IMR-90 (cell line): ENCODE results near the gene BCL2L1. TPM values are rescaled to one million over a fixed set of nuclear protein-coding genes. Genes with fewer than 3 reads are reported as not detected.
A peak's percentile ranks its signal among the peaks of the same experiment; 100 is the strongest.

Experiments
- ATAC-seq: fragments of 200-7000 bp; cut with Tn5 transposase; 2 replicates; pipeline ENCODE4 v1.9.1; 2020; ENCODE audit warnings: low read depth, mild to moderate bottlenecking, moderate library complexity
- BruUV-seq: library from RNA; stranded (reverse); fragments of 400-500 nt; replicated peaks from 2 replicates; lab custom pipeline; 2021; lab: Mats Ljungman, UMichigan
- CTCF ChIA-PET: fragments of 300-600 bp; formaldehyde crosslinking; extraction: SDS; loops from one replicate; lab custom pipeline; 2021; ENCODE audit warnings: antibody characterized with exemption; lab: Yijun Ruan, JAX
- POLR2A ChIA-PET: fragments of 300-600 bp; sonication (Branson Sonifier 250); formaldehyde crosslinking; loops from one replicate; lab custom pipeline; 2022; ENCODE audit warnings: antibody characterized with exemption; ENCODE audit not compliant: unreplicated experiment; lab: Charles Lee
- DNase-seq: peaks from one replicate; pipeline ENCODE4 v3.0.0; 2013
- H2AFZ ChIP-seq: replicated peaks from 2 replicates; pipeline ENCODE3; 2013; ENCODE audit warnings: low read length, mild to moderate bottlenecking; ENCODE audit not compliant: poor library complexity
- H2AK5ac ChIP-seq: 2 replicates; pipeline ENCODE4 v1.6.1; 2013; ENCODE audit warnings: low read depth, low read length, inconsistent platforms
- H2AK9ac ChIP-seq: replicated peaks from 2 replicates; pipeline ENCODE3; 2013; ENCODE audit warnings: mild to moderate bottlenecking, low read depth, low read length, moderate library complexity; ENCODE audit not compliant: poor library complexity
- H2BK120ac ChIP-seq: 2 replicates; pipeline ENCODE4 v1.6.1; 2013; ENCODE audit warnings: low read depth, low read length, inconsistent platforms
- H2BK15ac ChIP-seq: 3 replicates; pipeline ENCODE4 v1.6.1; 2013; ENCODE audit warnings: low read depth, low read length, inconsistent platforms
- H2BK20ac ChIP-seq: 2 replicates; pipeline ENCODE4 v1.6.1; 2013; ENCODE audit warnings: low read depth, mild to moderate bottlenecking, inconsistent platforms, low read length, moderate library complexity
- H2BK5ac ChIP-seq: 2 replicates; pipeline ENCODE4 v1.6.1; 2013; ENCODE audit warnings: mild to moderate bottlenecking, low read depth, low read length, inconsistent platforms; ENCODE audit not compliant: poor library complexity, severe bottlenecking
- H3K14ac ChIP-seq: replicated peaks from 2 replicates; pipeline ENCODE4 v1.6.1; 2013; ENCODE audit warnings: low read depth, low read length, inconsistent platforms
- H3K18ac ChIP-seq: 2 replicates; pipeline ENCODE4 v1.6.1; 2013; ENCODE audit warnings: low read depth, low read length, control low read depth
- H3K23ac ChIP-seq: 2 replicates; pipeline ENCODE4 v1.6.1; 2013; ENCODE audit warnings: low read depth, low read length, inconsistent platforms
- H3K27ac ChIP-seq: 2 replicates; pipeline ENCODE4 v1.5.1; 2013; ENCODE audit warnings: mild to moderate bottlenecking, control low read depth, low read length; ENCODE audit not compliant: insufficient read depth
- H3K27me3 ChIP-seq: 2 replicates; pipeline ENCODE4 v1.6.1; 2013; ENCODE audit warnings: low read length; ENCODE audit not compliant: control insufficient read depth, insufficient read depth
- H3K36me3 ChIP-seq: 2 replicates; pipeline ENCODE4 v1.6.1; 2013; ENCODE audit warnings: low read length, mixed read lengths; ENCODE audit not compliant: control insufficient read depth, insufficient read depth
- H3K4ac ChIP-seq: 2 replicates; pipeline ENCODE4 v1.6.1; 2013; ENCODE audit warnings: low read depth, low read length, inconsistent platforms
- H3K4me1 ChIP-seq: 2 replicates; pipeline ENCODE4 v1.6.1; 2013; ENCODE audit warnings: low read length, mixed read lengths; ENCODE audit not compliant: control insufficient read depth, insufficient read depth
- H3K4me2 ChIP-seq: 2 replicates; pipeline ENCODE4 v1.6.1; 2013; ENCODE audit warnings: low read depth, mild to moderate bottlenecking, control low read depth, low read length, moderate library complexity
- H3K4me3 ChIP-seq: 2 replicates; pipeline ENCODE4 v1.5.1; 2013; ENCODE audit warnings: low read depth, mild to moderate bottlenecking, control low read depth, low read length, moderate library complexity; ENCODE audit not compliant: insufficient read depth
- H3K56ac ChIP-seq: 2 replicates; pipeline ENCODE4 v1.6.1; 2013; ENCODE audit warnings: low read length, inconsistent platforms; ENCODE audit not compliant: insufficient read depth; ENCODE audit errors: extremely low read depth
- H3K79me1 ChIP-seq, 2 experiments: 2 replicates each; pipeline ENCODE4 v1.6.1; 2013; ENCODE audit warnings: low read length in 2 of 2, inconsistent platforms in 1 of 2, low read depth in 1 of 2
- H3K9ac ChIP-seq: 2 replicates; pipeline ENCODE4 v1.6.1; 2013; ENCODE audit warnings: low read depth, low read length, control low read depth
- H3K9me1 ChIP-seq: 2 replicates; pipeline ENCODE4 v1.6.1; 2013; ENCODE audit warnings: low read length, inconsistent platforms; ENCODE audit not compliant: insufficient read depth
- H3K9me3 ChIP-seq: 2 replicates; pipeline ENCODE4 v1.6.1; 2013; ENCODE audit warnings: low read length; ENCODE audit not compliant: control insufficient read depth, insufficient read depth
- H4K20me1 ChIP-seq: 2 replicates; pipeline ENCODE4 v1.6.1; 2013; ENCODE audit warnings: low read length, inconsistent platforms; ENCODE audit not compliant: insufficient read depth
- H4K5ac ChIP-seq: 2 replicates; pipeline ENCODE4 v1.6.1; 2013; ENCODE audit warnings: mild to moderate bottlenecking, low read depth, low read length, control low read depth
- H4K8ac ChIP-seq, 2 experiments: 2 replicates each; pipeline ENCODE4 v1.6.1; 2013; ENCODE audit warnings: low read depth in 2 of 2, low read length in 2 of 2, control low read depth in 1 of 2, inconsistent platforms in 1 of 2
- H4K91ac ChIP-seq: 2 replicates; pipeline ENCODE4 v1.6.1; 2013; ENCODE audit warnings: low read depth, low read length, inconsistent platforms; ENCODE audit not compliant: insufficient read depth
- BHLHE40 ChIP-seq: fragments of 150-350 bp; IDR thresholded peaks from 2 replicates; pipeline ENCODE4 v1.6.1; 2016; ENCODE audit warnings: mild to moderate bottlenecking, low read depth, low read length
- CEBPB ChIP-seq: IDR thresholded peaks from 2 replicates; pipeline ENCODE4 v1.6.1; 2012; ENCODE audit warnings: low read depth, low read length, improper control_type of control experiment
- CHD1 ChIP-seq: IDR thresholded peaks from 2 replicates; pipeline ENCODE4 v1.6.1; 2012; ENCODE audit warnings: low read depth, low read length, improper control_type of control experiment
- FOS ChIP-seq: fragments of 150-350 bp; IDR thresholded peaks from 2 replicates; pipeline ENCODE4 v1.6.1; 2016; ENCODE audit warnings: low read depth, low read length
- MAZ ChIP-seq: IDR thresholded peaks from 2 replicates; pipeline ENCODE4 v1.6.1; 2012; ENCODE audit warnings: low read depth, mild to moderate bottlenecking, low read length, improper control_type of control experiment, moderate library complexity, borderline replicate concordance
- MXI1 ChIP-seq: IDR thresholded peaks from 2 replicates; pipeline ENCODE4 v1.6.1; 2012; ENCODE audit warnings: low read depth, mild to moderate bottlenecking, low read length, moderate library complexity, borderline replicate concordance
- POLR2A ChIP-seq: IDR thresholded peaks from 2 replicates; pipeline ENCODE4 v1.6.1; 2012; ENCODE audit warnings: mild to moderate bottlenecking, low read depth, low read length
- RAD21 ChIP-seq: IDR thresholded peaks from 2 replicates; pipeline ENCODE4 v1.6.1; 2012; ENCODE audit warnings: low read length, improper control_type of control experiment
- RCOR1 ChIP-seq: IDR thresholded peaks from 2 replicates; pipeline ENCODE4 v1.6.1; 2012; ENCODE audit warnings: mild to moderate bottlenecking, low read length, improper control_type of control experiment; ENCODE audit not compliant: insufficient replicate concordance
- RFX5 ChIP-seq: IDR thresholded peaks from 2 replicates; pipeline ENCODE4 v1.8.0; 2012; ENCODE audit warnings: low read depth, mild to moderate bottlenecking, low read length, moderate library complexity
- WGBS, 2 experiments: methylation state at CpG; one replicate each; pipeline versions ENCODE4 v1.1.5 to v1.1.7; 2013; ENCODE audit warnings: missing lambda C conversion rate in 2 of 2; ENCODE audit not compliant: insufficient read length in 1 of 2; ENCODE audit errors: extremely low coverage in 2 of 2; 5-methylcytosine and 5-hydroxymethylcytosine counted together
- dilution Hi-C: fragments of 300-500 bp; cut with HindIII; formaldehyde crosslinking; loops from one replicate; pipeline ENCODE4 v1.14.3; 2018; ENCODE audit warnings: low sequenced_read_pairs; ENCODE audit not compliant: unreplicated experiment
- in situ Hi-C: fragments of 300-500 bp; cut with MboI; formaldehyde crosslinking; loops from 3 replicates; pipeline ENCODE4 v1.14.3; 2019; ENCODE audit warnings: low sequenced_read_pairs, inconsistent platforms, mixed read lengths
- intact Hi-C: fragments of 100-400 bp; cut with micrococcal nuclease; formaldehyde crosslinking; loops from 2 replicates; pipeline ENCODE4 v1.10.0; 2022
- polyA plus RNA-seq, 3 experiments: library from polyadenylated mRNA; depleted of rRNA; stranded (reverse); fragments of >200 nt; gene quantifications; 2 replicates each; pipeline ENCODE4 v1.2.3, GENCODE V29; 2012; ENCODE audit warnings: low replicate concordance in 1 of 3
- total RNA-seq: library from RNA; depleted of rRNA; stranded (reverse); fragments of >200 nt; gene quantifications from 2 replicates; pipeline ENCODE4 v1.2.3, GENCODE V29; 2012
- TF ChIP-seq, protein P1 (sequence below): fragments of 150-350 bp; IDR thresholded peaks from 2 replicates; pipeline ENCODE4 v1.6.1; 2016; ENCODE audit warnings: low read depth, mild to moderate bottlenecking, low read length, moderate library complexity, borderline replicate concordance
- TF ChIP-seq, protein P2 (sequence below): conservative IDR thresholded peaks from 2 replicates; pipeline ENCODE4 v1.5.1; 2012; ENCODE audit warnings: mild to moderate bottlenecking, low read depth, low read length, improper control_type of control experiment
- TF ChIP-seq, protein P3 (sequence below): fragments of 150-350 bp; IDR thresholded peaks from 2 replicates; pipeline ENCODE4 v1.6.1; 2017; ENCODE audit warnings: mild to moderate bottlenecking, antibody characterized with exemption, low read length, low read depth

BCL2L1 gene
- total and polyA plus RNA-seq, 2 of the 4 experiments (the other 2 are of a cell fraction) = 40.2 to 41.9 TPM

DNA sequence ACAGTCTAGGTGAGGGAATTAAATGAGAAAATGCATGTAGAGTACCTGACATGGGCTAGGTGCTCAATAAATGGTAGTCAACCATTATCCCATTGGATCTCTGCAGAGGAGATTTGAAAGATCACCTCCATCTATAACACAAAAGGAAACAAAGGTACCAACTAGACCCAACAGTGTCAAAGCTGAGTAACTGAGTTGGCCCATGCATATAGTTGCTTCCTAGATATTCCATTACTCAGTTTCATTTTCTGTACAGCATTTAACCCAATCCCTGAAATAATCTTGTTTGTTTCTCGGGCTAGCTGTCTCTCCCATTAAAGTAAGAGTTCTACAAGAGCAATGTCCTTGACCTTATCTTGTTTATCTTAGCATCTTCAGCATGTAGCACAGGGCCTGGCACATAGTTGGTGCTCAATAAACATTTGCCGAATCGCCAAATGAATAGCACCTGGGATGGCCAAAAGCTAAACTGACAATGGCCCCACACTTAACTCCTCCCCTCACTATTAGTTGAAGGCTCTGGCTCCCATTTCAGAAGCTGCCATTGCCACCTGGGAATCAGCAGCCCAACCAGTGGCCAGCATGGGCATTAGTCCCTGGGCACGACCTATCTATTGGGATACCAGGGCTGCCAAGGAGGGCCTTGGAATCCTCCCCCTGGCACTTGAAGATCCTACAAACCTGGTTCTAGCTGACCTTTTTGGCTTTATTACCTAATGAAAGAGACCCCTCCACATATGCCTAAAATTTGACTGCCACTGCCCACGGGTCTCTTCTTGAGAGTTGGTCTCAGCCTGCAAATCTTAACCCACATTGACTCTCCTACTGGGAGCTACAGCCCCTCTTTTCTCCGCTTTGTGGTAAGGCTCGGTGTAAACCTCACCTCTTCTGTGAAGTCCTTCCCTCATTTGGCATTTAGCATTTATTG, 22.6 kb downstream of the BCL2L1 start:
- no peaks in the 10 kb centered on the region for H4K20me1 ChIP-seq
- ChIA-PET POLR2A (interaction anchor here (0.5 to 0.9 kb wide), 2 partner anchors 12 to 23 kb away, joined by 3 to 22 read pairs; partner anchors contain the start of gene BCL2L1), CTCF (interaction anchor here (1.5 to 1.6 kb wide), 2 partner anchors 23 to 38 kb away, joined by 4 to 6 read pairs; no protein-coding TSS in a partner anchor)
- ATAC-seq = no peak
- H2BK5ac ChIP-seq = peak overlapping the region; percentile 98
- H2AK9ac ChIP-seq = peak overlapping the region; percentile 74
- no peak overlapping the region for H2AFZ ChIP-seq
- intact Hi-C loops = no loop called here
- H3K14ac ChIP-seq = peak overlapping the region; percentile 96
- H3K18ac ChIP-seq = peak overlapping the region; percentile 98
- 100% methylated on average over 3 of the region's 7 CpGs; no CpG with 5 or more reads in 1 of the 2 experiments for WGBS, 2 experiments
- peaks cover 21 to 65% of the 10 kb centered on the region in 2 experiments for H3K79me1 ChIP-seq
- H4K5ac ChIP-seq = peak overlapping the region; percentile 96
- peak overlapping the region; percentile 92 for H2AK5ac ChIP-seq
- H4K8ac ChIP-seq = peak overlapping the region; percentile 91 to 97
- in situ Hi-C loops = no loop called here
- DNase-seq = no peak
- peak overlapping the region; percentile 97 for H2BK20ac ChIP-seq
- dilution Hi-C loops = no loop called here
- peak overlapping the region; percentile 99 for H4K91ac ChIP-seq
- H3K4me2 ChIP-seq = no peak overlapping the region
- H3K23ac ChIP-seq = peak overlapping the region; percentile 96
- peaks cover 34% of the 10 kb centered on the region for H3K4me1 ChIP-seq
- H2BK15ac ChIP-seq = peak overlapping the region; percentile 97
- peak overlapping the region; percentile 97 for H3K4ac ChIP-seq
- H3K9ac ChIP-seq = no peak overlapping the region; the same call in 1 of the 2 replicates
- peaks cover 3% of the 10 kb centered on the region for H3K36me3 ChIP-seq
- peak overlapping the region; percentile 96 for H2BK120ac ChIP-seq
- H3K9me3 ChIP-seq = no peaks in the 10 kb centered on the region
- H3K27ac ChIP-seq = peak overlapping the region; percentile 97
- peaks cover 27% of the 10 kb centered on the region for H3K9me1 ChIP-seq
- peak overlapping the region; percentile 93 for H3K56ac ChIP-seq
- H3K4me3 ChIP-seq = no peak overlapping the region
- H3K27me3 ChIP-seq = no peaks in the 10 kb centered on the region
- no TSS peak for BruUV-seq
- TF ChIP-seq, protein P1, sequence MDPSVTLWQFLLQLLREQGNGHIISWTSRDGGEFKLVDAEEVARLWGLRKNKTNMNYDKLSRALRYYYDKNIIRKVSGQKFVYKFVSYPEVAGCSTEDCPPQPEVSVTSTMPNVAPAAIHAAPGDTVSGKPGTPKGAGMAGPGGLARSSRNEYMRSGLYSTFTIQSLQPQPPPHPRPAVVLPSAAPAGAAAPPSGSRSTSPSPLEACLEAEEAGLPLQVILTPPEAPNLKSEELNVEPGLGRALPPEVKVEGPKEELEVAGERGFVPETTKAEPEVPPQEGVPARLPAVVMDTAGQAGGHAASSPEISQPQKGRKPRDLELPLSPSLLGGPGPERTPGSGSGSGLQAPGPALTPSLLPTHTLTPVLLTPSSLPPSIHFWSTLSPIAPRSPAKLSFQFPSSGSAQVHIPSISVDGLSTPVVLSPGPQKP = no peak
- no peak for TF ChIP-seq FOS
- TF ChIP-seq RCOR1 = no peak
- no peak for TF ChIP-seq RAD21
- TF ChIP-seq BHLHE40 = no peak
- no peak for TF ChIP-seq POLR2A
- TF ChIP-seq CHD1 = no peak
- TF ChIP-seq, protein P2, sequence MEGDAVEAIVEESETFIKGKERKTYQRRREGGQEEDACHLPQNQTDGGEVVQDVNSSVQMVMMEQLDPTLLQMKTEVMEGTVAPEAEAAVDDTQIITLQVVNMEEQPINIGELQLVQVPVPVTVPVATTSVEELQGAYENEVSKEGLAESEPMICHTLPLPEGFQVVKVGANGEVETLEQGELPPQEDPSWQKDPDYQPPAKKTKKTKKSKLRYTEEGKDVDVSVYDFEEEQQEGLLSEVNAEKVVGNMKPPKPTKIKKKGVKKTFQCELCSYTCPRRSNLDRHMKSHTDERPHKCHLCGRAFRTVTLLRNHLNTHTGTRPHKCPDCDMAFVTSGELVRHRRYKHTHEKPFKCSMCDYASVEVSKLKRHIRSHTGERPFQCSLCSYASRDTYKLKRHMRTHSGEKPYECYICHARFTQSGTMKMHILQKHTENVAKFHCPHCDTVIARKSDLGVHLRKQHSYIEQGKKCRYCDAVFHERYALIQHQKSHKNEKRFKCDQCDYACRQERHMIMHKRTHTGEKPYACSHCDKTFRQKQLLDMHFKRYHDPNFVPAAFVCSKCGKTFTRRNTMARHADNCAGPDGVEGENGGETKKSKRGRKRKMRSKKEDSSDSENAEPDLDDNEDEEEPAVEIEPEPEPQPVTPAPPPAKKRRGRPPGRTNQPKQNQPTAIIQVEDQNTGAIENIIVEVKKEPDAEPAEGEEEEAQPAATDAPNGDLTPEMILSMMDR = no peak
- TF ChIP-seq MAZ = no peak
- no peak for TF ChIP-seq CEBPB
- no peak for TF ChIP-seq RFX5
- TF ChIP-seq MXI1 = no peak
- TF ChIP-seq, protein P3, sequence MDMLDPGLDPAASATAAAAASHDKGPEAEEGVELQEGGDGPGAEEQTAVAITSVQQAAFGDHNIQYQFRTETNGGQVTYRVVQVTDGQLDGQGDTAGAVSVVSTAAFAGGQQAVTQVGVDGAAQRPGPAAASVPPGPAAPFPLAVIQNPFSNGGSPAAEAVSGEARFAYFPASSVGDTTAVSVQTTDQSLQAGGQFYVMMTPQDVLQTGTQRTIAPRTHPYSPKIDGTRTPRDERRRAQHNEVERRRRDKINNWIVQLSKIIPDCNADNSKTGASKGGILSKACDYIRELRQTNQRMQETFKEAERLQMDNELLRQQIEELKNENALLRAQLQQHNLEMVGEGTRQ = no peak
